SK-N-SH (cell line): ENCODE results near the gene WDR90. TPM values are rescaled to one million over a fixed set of nuclear protein-coding genes. Genes with fewer than 3 reads are reported as not detected.

Experiments
- CTCF ChIA-PET: fragments of 300-600, 350-600 bp; formaldehyde crosslinking; extraction: SDS; loops from one replicate; lab custom pipeline; 2021; lab: Yijun Ruan, JAX
- POLR2A ChIA-PET: fragments of 350-600 bp; sonication (Branson Sonifier 250); formaldehyde crosslinking; extraction: SDS; loops from one replicate; lab custom pipeline; 2020; ENCODE audit warnings: antibody characterized with exemption, inconsistent platforms; lab: Yijun Ruan, JAX
- DNase-seq: peaks from one replicate; pipeline ENCODE4 v3.0.0; 2012
- H2AFZ ChIP-seq: fragments of 200-600 bp; sonication (generic); 2 replicates; pipeline ENCODE4 v1.8.1; 2016; ENCODE audit warnings: antibody characterized with exemption, mild to moderate bottlenecking, low read depth
- H3F3A ChIP-seq: fragments of 200-600 bp; sonication (generic); replicated peaks from 2 replicates; pipeline ENCODE3; 2016; ENCODE audit warnings: antibody characterized with exemption, mild to moderate bottlenecking; ENCODE audit not compliant: insufficient read depth
- H3K27ac ChIP-seq, 2 experiments: fragments of 200-500 bp in 1 of 2; fragments of 200-600 bp in 1 of 2; sonication (Bioruptor generic) in 1 of 2; sonication (generic), shearing (Covaris generic) in 1 of 2; 2 replicates each; pipeline versions ENCODE4 v1.5.1 to v1.6.1; 2014 to 2016; ENCODE audit warnings: low read depth in 2 of 2, inconsistent platforms in 1 of 2, low read length in 1 of 2, mild to moderate bottlenecking in 1 of 2, mixed read lengths in 1 of 2
- H3K27me3 ChIP-seq: fragments of 200-600 bp; sonication (generic), shearing (Covaris generic); 2 replicates; pipeline ENCODE4 v1.6.1; 2016; ENCODE audit warnings: mixed run types; ENCODE audit not compliant: insufficient read depth
- H3K36me3 ChIP-seq, 2 experiments: fragments of 200-500 bp in 1 of 2; fragments of 200-600 bp in 1 of 2; sonication (Bioruptor generic) in 1 of 2; sonication (generic) in 1 of 2; replicated peaks in 1 of 2; 2 replicates each; pipeline versions ENCODE3 to v1.5.1; 2014 to 2016; ENCODE audit warnings: low read length in 1 of 2, mild to moderate bottlenecking in 1 of 2; ENCODE audit not compliant: insufficient read depth in 2 of 2, control insufficient read depth in 1 of 2
- H3K4me1 ChIP-seq, 2 experiments: fragments of 200-500 bp in 1 of 2; fragments of 200-600 bp in 1 of 2; sonication (Bioruptor generic) in 1 of 2; sonication (generic), shearing (Covaris generic) in 1 of 2; 2 replicates each; pipeline versions ENCODE4 v1.5.1 to v1.6.1; 2014 to 2016; ENCODE audit warnings: low read depth in 1 of 2, low read length in 1 of 2, mixed run types in 1 of 2; ENCODE audit not compliant: insufficient read depth in 2 of 2, control insufficient read depth in 1 of 2
- H3K4me2 ChIP-seq: fragments of 200-600 bp; sonication (generic), shearing (Covaris generic); 2 replicates; pipeline ENCODE4 v1.6.1; 2017; ENCODE audit warnings: mixed run types
- H3K4me3 ChIP-seq, 2 experiments: fragments of 200-500 bp in 1 of 2; fragments of 200-600 bp in 1 of 2; sonication (Bioruptor generic) in 1 of 2; sonication (generic), shearing (Covaris generic) in 1 of 2; 2 replicates each; pipeline versions ENCODE4 v1.5.1 to v1.8.1; 2014 to 2016; ENCODE audit warnings: low read depth in 2 of 2, inconsistent platforms in 1 of 2, low read length in 1 of 2, mild to moderate bottlenecking in 1 of 2, mixed read lengths in 1 of 2, moderate library complexity in 1 of 2
- H3K79me2 ChIP-seq: fragments of 200-600 bp; sonication (generic); 2 replicates; pipeline ENCODE4 v1.8.1; 2017; ENCODE audit warnings: mild to moderate bottlenecking; ENCODE audit not compliant: insufficient read depth
- H3K9ac ChIP-seq: fragments of 200-600 bp; sonication (generic); 2 replicates; pipeline ENCODE4 v1.6.1; 2017; ENCODE audit warnings: mixed run types
- H3K9me2 ChIP-seq: fragments of 200-600 bp; sonication (generic); 2 replicates; pipeline ENCODE4 v1.6.1; 2017; ENCODE audit warnings: mixed run types
- H3K9me3 ChIP-seq: fragments of 200-600 bp; sonication (generic); 2 replicates; pipeline ENCODE4 v1.6.1; 2017; ENCODE audit warnings: mixed run types, mild to moderate bottlenecking, moderate library complexity
- H4K20me1 ChIP-seq: fragments of 200-600 bp; sonication (generic); 2 replicates; pipeline ENCODE4 v1.6.1; 2017; ENCODE audit warnings: mild to moderate bottlenecking, mixed run types; ENCODE audit not compliant: insufficient read depth
- CHD2 ChIP-seq: fragments of 150-350 bp; IDR thresholded peaks from 2 replicates; pipeline ENCODE4 v1.6.1; 2018; ENCODE audit warnings: low read length; ENCODE audit not compliant: partially characterized antibody
- ELF1 ChIP-seq: IDR thresholded peaks from 2 replicates; pipeline ENCODE4 v1.4.0; 2012
- EP300 ChIP-seq, 2 experiments: IDR thresholded peaks; 2 replicates each; pipeline versions ENCODE4 v1.4.0 to v1.6.1; 2012; ENCODE audit warnings: borderline replicate concordance in 1 of 2, low read depth in 1 of 2, low read length in 1 of 2
- FOSL2 ChIP-seq: IDR thresholded peaks from 2 replicates; pipeline ENCODE4 v1.4.0; 2012; ENCODE audit warnings: low read depth, mild to moderate bottlenecking, moderate library complexity, borderline replicate concordance
- GABPA ChIP-seq: IDR thresholded peaks from 2 replicates; pipeline ENCODE4 v1.4.0; 2012; ENCODE audit warnings: low read depth, mild to moderate bottlenecking
- GATA2 ChIP-seq: sonication (generic); formaldehyde crosslinking; IDR thresholded peaks from 2 replicates; pipeline ENCODE4 v1.5.0; 2020; ENCODE audit warnings: mild to moderate bottlenecking, missing genetic modification reagents
- MEF2A ChIP-seq: IDR thresholded peaks from 2 replicates; pipeline ENCODE4 v1.4.0; 2012; ENCODE audit warnings: low read depth, borderline replicate concordance
- NFIC ChIP-seq: IDR thresholded peaks from 2 replicates; pipeline ENCODE4 v1.4.0; 2012; ENCODE audit warnings: borderline replicate concordance
- NRF1 ChIP-seq: IDR thresholded peaks from 2 replicates; pipeline ENCODE4 v1.6.1; 2012; ENCODE audit warnings: low read depth, mild to moderate bottlenecking, low read length
- RXRA ChIP-seq: IDR thresholded peaks from 2 replicates; pipeline ENCODE4 v1.4.0; 2012; ENCODE audit warnings: low read depth, mild to moderate bottlenecking, borderline replicate concordance
- TAF1 ChIP-seq: IDR thresholded peaks from 2 replicates; pipeline ENCODE4 v1.6.1; 2012; ENCODE audit warnings: low read depth, mild to moderate bottlenecking, low read length, moderate library complexity, borderline replicate concordance
- TCF12 ChIP-seq: IDR thresholded peaks from 2 replicates; pipeline ENCODE4 v1.4.0; 2012
- TEAD4 ChIP-seq: IDR thresholded peaks from 2 replicates; pipeline ENCODE4 v1.4.0; 2012; ENCODE audit warnings: mild to moderate bottlenecking, borderline replicate concordance; ENCODE audit not compliant: insufficient read depth
- WGBS: methylation state at CpG from one replicate; pipeline ENCODE4 v1.1.6; 2017; ENCODE audit warnings: low lambda C conversion rate; 5-methylcytosine and 5-hydroxymethylcytosine counted together
- polyA plus RNA-seq, 3 experiments: library from polyadenylated mRNA; depleted of rRNA; stranded (reverse); fragments of >200 nt; gene quantifications; 2 replicates each; pipeline ENCODE4 v1.2.3, GENCODE V29; 2012
- TF ChIP-seq, protein P1 (sequence below): IDR thresholded peaks from 2 replicates; pipeline ENCODE4; 2012
- TF ChIP-seq, protein P2 (sequence below): fragments of 200-600 bp; sonication (generic); IDR thresholded peaks from 2 replicates; pipeline ENCODE4 v1.6.1; 2017; ENCODE audit warnings: antibody characterized with exemption, mild to moderate bottlenecking, moderate library complexity
- TF ChIP-seq, protein P3 (sequence below): fragments of 150-350 bp; IDR thresholded peaks from 2 replicates; pipeline ENCODE4 v1.6.1; 2017; ENCODE audit warnings: antibody characterized with exemption, low read length, low read depth, borderline replicate concordance
- TF ChIP-seq, protein P4 (sequence below): IDR thresholded peaks from 2 replicates; pipeline ENCODE4 v1.4.0; 2012; ENCODE audit warnings: low read depth
- TF ChIP-seq, protein P5 (sequence below): IDR thresholded peaks from 2 replicates; pipeline ENCODE4 v1.4.0; 2012; ENCODE audit warnings: low read depth, borderline replicate concordance
- TF ChIP-seq, protein P6 (sequence below): IDR thresholded peaks from 2 replicates; pipeline ENCODE4 v1.6.1; 2012; ENCODE audit warnings: mild to moderate bottlenecking, low read depth, low read length, moderate library complexity

WDR90 gene
- polyA plus RNA-seq, 1 of the 3 experiments (the other 2 are of a cell fraction) = 32.0 TPM

DNA sequence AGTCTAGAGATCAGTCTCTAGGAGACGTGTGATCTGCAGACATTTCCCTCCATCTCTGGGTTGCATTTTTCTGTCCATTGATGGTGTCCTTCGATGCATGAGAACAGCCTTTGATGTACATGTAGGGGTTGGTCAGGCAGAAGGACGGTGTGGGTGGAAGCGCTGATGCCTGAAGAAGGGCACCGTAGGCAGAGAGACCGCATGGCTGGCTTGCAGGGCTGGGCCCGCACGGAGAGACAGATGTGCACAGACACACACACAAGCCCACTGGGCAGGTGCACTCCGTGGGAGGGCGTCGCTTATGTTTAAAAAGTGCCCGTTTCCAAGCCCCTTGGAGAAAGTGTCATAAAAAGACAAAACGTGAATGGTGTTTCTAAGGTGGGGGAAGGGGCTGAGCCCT, 34.0 kb upstream of the WDR90 start:
- CTCF ChIA-PET = no interaction called here
- H3K79me2 ChIP-seq = peaks cover 5% of the 10 kb centered on the region; the same call in 1 of the 2 replicates
- no peaks in the 10 kb centered on the region for H3K27me3 ChIP-seq
- no peaks in the 10 kb centered on the region; a peak in 1 of 4 replicates for H3K4me1 ChIP-seq
- H3K4me2 ChIP-seq = no peak overlapping the region
- H4K20me1 ChIP-seq = peaks cover 14% of the 10 kb centered on the region; the same call in 1 of the 2 replicates
- no peaks in the 10 kb centered on the region for H3K9me2 ChIP-seq
- TF ChIP-seq, protein P1, sequence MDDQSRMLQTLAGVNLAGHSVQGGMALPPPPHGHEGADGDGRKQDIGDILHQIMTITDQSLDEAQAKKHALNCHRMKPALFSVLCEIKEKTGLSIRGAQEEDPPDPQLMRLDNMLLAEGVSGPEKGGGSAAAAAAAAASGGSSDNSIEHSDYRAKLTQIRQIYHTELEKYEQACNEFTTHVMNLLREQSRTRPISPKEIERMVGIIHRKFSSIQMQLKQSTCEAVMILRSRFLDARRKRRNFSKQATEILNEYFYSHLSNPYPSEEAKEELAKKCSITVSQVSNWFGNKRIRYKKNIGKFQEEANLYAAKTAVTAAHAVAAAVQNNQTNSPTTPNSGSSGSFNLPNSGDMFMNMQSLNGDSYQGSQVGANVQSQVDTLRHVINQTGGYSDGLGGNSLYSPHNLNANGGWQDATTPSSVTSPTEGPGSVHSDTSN = no peak
- TF ChIP-seq TAF1 (no peak), GABPA (no peak), MEF2A (no peak), ELF1 (no peak), NFIC (no peak), GATA2 (CRISPR knock-in tag) (no peak), TEAD4 (no peak)
- TF ChIP-seq, protein P2, sequence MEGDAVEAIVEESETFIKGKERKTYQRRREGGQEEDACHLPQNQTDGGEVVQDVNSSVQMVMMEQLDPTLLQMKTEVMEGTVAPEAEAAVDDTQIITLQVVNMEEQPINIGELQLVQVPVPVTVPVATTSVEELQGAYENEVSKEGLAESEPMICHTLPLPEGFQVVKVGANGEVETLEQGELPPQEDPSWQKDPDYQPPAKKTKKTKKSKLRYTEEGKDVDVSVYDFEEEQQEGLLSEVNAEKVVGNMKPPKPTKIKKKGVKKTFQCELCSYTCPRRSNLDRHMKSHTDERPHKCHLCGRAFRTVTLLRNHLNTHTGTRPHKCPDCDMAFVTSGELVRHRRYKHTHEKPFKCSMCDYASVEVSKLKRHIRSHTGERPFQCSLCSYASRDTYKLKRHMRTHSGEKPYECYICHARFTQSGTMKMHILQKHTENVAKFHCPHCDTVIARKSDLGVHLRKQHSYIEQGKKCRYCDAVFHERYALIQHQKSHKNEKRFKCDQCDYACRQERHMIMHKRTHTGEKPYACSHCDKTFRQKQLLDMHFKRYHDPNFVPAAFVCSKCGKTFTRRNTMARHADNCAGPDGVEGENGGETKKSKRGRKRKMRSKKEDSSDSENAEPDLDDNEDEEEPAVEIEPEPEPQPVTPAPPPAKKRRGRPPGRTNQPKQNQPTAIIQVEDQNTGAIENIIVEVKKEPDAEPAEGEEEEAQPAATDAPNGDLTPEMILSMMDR = no peak
- TF ChIP-seq, protein P3, sequence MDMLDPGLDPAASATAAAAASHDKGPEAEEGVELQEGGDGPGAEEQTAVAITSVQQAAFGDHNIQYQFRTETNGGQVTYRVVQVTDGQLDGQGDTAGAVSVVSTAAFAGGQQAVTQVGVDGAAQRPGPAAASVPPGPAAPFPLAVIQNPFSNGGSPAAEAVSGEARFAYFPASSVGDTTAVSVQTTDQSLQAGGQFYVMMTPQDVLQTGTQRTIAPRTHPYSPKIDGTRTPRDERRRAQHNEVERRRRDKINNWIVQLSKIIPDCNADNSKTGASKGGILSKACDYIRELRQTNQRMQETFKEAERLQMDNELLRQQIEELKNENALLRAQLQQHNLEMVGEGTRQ = no peak
- TF ChIP-seq, protein P4, sequence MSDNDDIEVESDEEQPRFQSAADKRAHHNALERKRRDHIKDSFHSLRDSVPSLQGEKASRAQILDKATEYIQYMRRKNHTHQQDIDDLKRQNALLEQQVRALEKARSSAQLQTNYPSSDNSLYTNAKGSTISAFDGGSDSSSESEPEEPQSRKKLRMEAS = no peak
- H3K36me3 ChIP-seq = no peaks in the 10 kb centered on the region
- H3K9ac ChIP-seq = no peak overlapping the region
- H3K9me3 ChIP-seq = no peaks in the 10 kb centered on the region
- no peaks in the 10 kb centered on the region for H3F3A ChIP-seq
- H3K4me3 ChIP-seq = no peak overlapping the region
- H2AFZ ChIP-seq = no peak overlapping the region
- no peak for DNase-seq
- no peak overlapping the region for H3K27ac ChIP-seq
- POLR2A ChIA-PET = no interaction called here
- 98% methylated on average over 13 of the region's 13 CpGs for WGBS

DNA sequence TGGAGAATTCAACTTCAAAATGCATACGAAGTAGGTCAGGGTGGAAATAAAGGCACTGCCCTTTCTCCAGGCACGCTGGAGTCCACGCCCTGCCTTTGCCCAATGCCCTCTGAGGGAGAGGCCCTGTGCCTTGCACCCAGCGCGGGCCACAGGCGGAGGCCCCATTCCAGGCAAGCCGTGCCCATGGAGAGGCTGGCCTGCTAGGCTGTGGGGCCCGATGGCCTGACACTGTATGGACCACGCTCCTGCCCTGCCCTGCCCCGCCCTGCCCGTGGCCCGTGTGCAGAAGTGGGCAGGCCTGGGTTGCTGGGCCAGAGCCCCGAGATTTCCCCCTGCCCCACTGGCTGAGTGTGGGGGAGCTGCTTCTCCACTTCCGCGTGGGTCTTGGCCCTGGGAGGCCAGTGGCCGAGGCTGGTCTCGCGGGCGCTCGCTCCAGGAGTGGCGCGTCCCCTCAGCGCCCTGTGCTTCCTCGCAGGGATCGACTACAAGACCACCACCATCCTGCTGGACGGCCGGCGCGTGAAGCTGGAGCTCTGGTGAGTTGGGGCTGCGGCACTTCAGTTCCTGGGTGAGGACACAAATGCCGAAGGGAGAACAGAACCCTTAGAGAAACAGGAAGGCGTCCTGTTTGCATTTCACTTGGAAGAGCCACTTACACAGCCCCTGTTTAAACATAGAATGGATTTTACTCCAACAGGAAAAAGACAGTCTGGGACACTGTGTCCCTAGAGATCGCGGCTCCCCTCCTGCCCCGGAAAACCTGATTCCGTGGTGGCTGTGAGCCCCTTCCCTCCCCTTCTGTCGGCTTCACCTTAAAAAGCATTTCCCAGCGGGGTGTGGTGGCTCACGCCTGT, 32.2 kb upstream of the WDR90 start:
- POLR2A ChIA-PET = no interaction called here
- Histone ChIP-seq H3K9ac (no peak overlapping the region), H3K27ac (no peak overlapping the region), H4K20me1 (peaks cover 10% of the 10 kb centered on the region; the same call in 1 of the 2 replicates), H3K27me3 (no peaks in the 10 kb centered on the region), H3K9me3 (no peaks in the 10 kb centered on the region), H3K4me1 (no peaks in the 10 kb centered on the region; a peak in 1 of 4 replicates), H3K36me3 (no peaks in the 10 kb centered on the region), H3F3A (no peaks in the 10 kb centered on the region), H2AFZ (no peak overlapping the region), H3K79me2 (peaks cover 5% of the 10 kb centered on the region; the same call in 1 of the 2 replicates), H3K4me2 (no peak overlapping the region), H3K4me3 (no peak overlapping the region), H3K9me2 (no peaks in the 10 kb centered on the region)
- CTCF ChIA-PET = no interaction called here
- DNase-seq = no peak
- 98% methylated on average over 28 of the region's 39 CpGs for WGBS
- TF ChIP-seq, protein P5, sequence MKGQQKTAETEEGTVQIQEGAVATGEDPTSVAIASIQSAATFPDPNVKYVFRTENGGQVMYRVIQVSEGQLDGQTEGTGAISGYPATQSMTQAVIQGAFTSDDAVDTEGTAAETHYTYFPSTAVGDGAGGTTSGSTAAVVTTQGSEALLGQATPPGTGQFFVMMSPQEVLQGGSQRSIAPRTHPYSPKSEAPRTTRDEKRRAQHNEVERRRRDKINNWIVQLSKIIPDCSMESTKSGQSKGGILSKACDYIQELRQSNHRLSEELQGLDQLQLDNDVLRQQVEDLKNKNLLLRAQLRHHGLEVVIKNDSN = no peak
- TF ChIP-seq, protein P6, sequence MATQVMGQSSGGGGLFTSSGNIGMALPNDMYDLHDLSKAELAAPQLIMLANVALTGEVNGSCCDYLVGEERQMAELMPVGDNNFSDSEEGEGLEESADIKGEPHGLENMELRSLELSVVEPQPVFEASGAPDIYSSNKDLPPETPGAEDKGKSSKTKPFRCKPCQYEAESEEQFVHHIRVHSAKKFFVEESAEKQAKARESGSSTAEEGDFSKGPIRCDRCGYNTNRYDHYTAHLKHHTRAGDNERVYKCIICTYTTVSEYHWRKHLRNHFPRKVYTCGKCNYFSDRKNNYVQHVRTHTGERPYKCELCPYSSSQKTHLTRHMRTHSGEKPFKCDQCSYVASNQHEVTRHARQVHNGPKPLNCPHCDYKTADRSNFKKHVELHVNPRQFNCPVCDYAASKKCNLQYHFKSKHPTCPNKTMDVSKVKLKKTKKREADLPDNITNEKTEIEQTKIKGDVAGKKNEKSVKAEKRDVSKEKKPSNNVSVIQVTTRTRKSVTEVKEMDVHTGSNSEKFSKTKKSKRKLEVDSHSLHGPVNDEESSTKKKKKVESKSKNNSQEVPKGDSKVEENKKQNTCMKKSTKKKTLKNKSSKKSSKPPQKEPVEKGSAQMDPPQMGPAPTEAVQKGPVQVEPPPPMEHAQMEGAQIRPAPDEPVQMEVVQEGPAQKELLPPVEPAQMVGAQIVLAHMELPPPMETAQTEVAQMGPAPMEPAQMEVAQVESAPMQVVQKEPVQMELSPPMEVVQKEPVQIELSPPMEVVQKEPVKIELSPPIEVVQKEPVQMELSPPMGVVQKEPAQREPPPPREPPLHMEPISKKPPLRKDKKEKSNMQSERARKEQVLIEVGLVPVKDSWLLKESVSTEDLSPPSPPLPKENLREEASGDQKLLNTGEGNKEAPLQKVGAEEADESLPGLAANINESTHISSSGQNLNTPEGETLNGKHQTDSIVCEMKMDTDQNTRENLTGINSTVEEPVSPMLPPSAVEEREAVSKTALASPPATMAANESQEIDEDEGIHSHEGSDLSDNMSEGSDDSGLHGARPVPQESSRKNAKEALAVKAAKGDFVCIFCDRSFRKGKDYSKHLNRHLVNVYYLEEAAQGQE = no peak
- TF ChIP-seq CHD2 = no peak
- no peak for TF ChIP-seq NRF1
- no peak for TF ChIP-seq MEF2A
- no peak for TF ChIP-seq FOSL2
- no peak for TF ChIP-seq TCF12
- TF ChIP-seq EP300 (IDR thresholded peaks at IDR 0.05; ENCODE audit: borderline replicate concordance in 1 of 2, low read depth in 1 of 2, low read length in 1 of 2) = no peak
- no peak for TF ChIP-seq RXRA
